K562 (cell line): ENCODE data around the gene PSMC3IP. TPM values are rescaled to one million over a fixed set of nuclear protein-coding genes. Genes with fewer than 3 reads are reported as not detected.

Source experiments
- GABPB2 ChIP-seq: fragments of 250-450 bp; sonication (Bioruptor Pico); conservative IDR thresholded peaks from 2 replicates; pipeline ENCODE4 v1.5.1; 2021; ENCODE audit warnings: mild to moderate bottlenecking
- HMG20A ChIP-seq: fragments of 450-650 bp; formaldehyde crosslinking; conservative IDR thresholded peaks from 2 replicates; pipeline ENCODE4 v1.4.0; 2020; ENCODE audit warnings: mild to moderate bottlenecking, mixed read lengths
- PTTG1 ChIP-seq: fragments of 450-650 bp; IDR thresholded peaks from 2 replicates; pipeline ENCODE4 v1.6.1; 2016; ENCODE audit warnings: low read depth, mild to moderate bottlenecking, missing genetic modification characterization, missing compliant biosample characterization
- SIX5 ChIP-seq, 2 experiments: IDR thresholded peaks; 2 replicates each; pipeline ENCODE4 v1.6.1; 2011; ENCODE audit warnings: low read length in 2 of 2, borderline replicate concordance in 1 of 2, low read depth in 1 of 2, mild to moderate bottlenecking in 1 of 2, moderate library complexity in 1 of 2; ENCODE audit not compliant: insufficient read depth in 1 of 2
- ZNF253 ChIP-seq: fragments of 250-450 bp; sonication (Bioruptor Pico); conservative IDR thresholded peaks from 2 replicates; pipeline ENCODE4 v1.6.1; 2021; ENCODE audit warnings: mild to moderate bottlenecking
- polyA plus RNA-seq, 8 experiments: library from polyadenylated mRNA; depleted of rRNA in 4 of 8; stranded (reverse) in 5 of 8; unstranded in 3 of 8; fragments of >200 nt; fragmentation: Nextera tagmentation in 2 of 8; fragmentation: Illumina TruSeq in 1 of 8; extraction: Ambion mirVana in 2 of 8; extraction: Trizol in 1 of 8; gene quantifications; 2 replicates each; pipeline versions ENCODE4 v1.2.1 to v1.2.3, GENCODE V29; 2011 to 2014; ENCODE audit warnings: inconsistent platforms in 1 of 8, missing spikeins in 1 of 8
- total RNA-seq, 7 experiments: library from RNA; depleted of rRNA in 6 of 7; stranded (reverse); fragments of >200 nt in 6 of 7; fragmentation: Illumina TruSeq in 2 of 7; extraction: Trizol in 2 of 7; gene quantifications; 2 replicates each; pipeline versions ENCODE4 v1.2.1 to v1.2.3, GENCODE V29; 2011 to 2021; ENCODE audit warnings: low replicate concordance in 1 of 7
- TF ChIP-seq, protein P1 (sequence below), 2 experiments: fragments of 450-650 bp; IDR thresholded peaks; 2 replicates each; pipeline ENCODE4 v1.6.1; 2016
- TF ChIP-seq, protein P2 (sequence below): fragments of 250-450 bp; sonication (Bioruptor Pico); IDR thresholded peaks from 2 replicates; pipeline ENCODE4 v1.8.0; 2022; ENCODE audit warnings: moderate library complexity, mild to moderate bottlenecking, inconsistent platforms
- TF ChIP-seq, protein P3 (sequence below): fragments of 450-650 bp; formaldehyde crosslinking; IDR thresholded peaks from 2 replicates; pipeline ENCODE4 v1.4.0; 2020; ENCODE audit warnings: mild to moderate bottlenecking
- TF ChIP-seq, protein P4 (sequence below): IDR thresholded peaks from 2 replicates; pipeline ENCODE4 v1.6.1; 2012; ENCODE audit warnings: low read depth, low read length, improper control_type of control experiment, borderline replicate concordance
- TF ChIP-seq, protein P5 (sequence below): fragments of 250-450 bp; sonication (Bioruptor Pico); IDR thresholded peaks from 2 replicates; pipeline ENCODE4 v1.4.0; 2020
- TF ChIP-seq, protein P6 (sequence below): fragments of 250-450 bp; sonication (Bioruptor Pico); IDR thresholded peaks from 2 replicates; pipeline ENCODE4 v1.4.0; 2020; ENCODE audit warnings: borderline replicate concordance

Gene PSMC3IP
- total and polyA plus RNA-seq, 9 of the 15 experiments (the other 6 are each of a cell fraction or from before 2014, with no cell fraction given), result 13.8 to 65.6 (median 32.8) TPM

DNA sequence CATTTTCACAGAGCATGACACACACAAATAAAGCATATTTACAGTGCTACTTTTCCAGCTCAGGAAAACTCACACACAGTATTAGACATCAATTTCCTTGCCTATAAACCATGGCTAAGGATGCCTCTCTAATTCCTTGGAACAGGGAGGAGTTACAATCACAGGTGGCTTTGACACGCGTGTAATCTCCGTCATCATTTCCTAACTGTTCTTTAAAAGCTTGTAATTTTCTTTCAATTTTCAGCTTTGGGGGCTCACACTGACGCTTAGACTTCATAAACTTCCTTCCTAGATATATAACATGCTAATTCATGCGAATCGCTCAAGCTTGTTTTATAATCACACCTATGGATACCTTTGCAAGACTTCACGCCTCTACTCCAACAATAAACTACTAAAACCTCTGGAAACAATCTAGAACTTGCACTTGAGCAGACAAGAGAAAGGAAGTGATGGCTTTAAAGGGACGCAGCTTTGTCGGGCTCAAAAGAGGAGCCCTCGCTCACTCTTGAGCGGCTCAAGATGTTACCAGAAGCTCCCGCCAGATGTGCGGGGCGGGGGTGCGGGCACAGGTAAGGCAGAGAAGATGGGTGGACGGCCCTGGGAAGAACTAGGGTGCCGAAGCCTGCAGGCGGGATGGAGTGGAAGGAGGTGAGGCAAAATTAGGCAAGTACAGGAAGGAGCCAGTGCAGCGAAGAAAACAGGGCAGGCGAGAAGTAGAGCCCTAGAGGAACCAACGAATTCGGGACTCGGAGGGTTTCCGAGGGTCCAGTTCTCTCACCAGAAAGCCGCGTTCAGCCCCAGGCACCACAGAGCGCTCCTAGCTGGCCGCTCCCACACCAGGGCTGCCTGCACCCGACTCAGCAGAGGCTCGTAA, 31.0 kb upstream of the PSMC3IP start (continued):
- TF ChIP-seq, protein P1, sequence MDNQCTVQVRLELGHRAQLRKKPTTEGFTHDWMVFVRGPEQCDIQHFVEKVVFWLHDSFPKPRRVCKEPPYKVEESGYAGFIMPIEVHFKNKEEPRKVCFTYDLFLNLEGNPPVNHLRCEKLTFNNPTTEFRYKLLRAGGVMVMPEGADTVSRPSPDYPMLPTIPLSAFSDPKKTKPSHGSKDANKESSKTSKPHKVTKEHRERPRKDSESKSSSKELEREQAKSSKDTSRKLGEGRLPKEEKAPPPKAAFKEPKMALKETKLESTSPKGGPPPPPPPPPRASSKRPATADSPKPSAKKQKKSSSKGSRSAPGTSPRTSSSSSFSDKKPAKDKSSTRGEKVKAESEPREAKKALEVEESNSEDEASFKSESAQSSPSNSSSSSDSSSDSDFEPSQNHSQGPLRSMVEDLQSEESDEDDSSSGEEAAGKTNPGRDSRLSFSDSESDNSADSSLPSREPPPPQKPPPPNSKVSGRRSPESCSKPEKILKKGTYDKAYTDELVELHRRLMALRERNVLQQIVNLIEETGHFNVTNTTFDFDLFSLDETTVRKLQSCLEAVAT (IDR thresholded peaks at IDR 0.05), result peak; percentile 9 to 68; a peak in 1 of 4 replicates
- TF ChIP-seq GABPB2 (CRISPR knock-in tag) (no peak), PTTG1 (tag) (no peak), ZNF253 (CRISPR knock-in tag) (no peak), SIX5 (IDR thresholded peaks at IDR 0.05; ENCODE audit: borderline replicate concordance in 1 of 2, insufficient read depth in 1 of 2, low read depth in 1 of 2, low read length in 2 of 2) (no peak), HMG20A (CRISPR knock-in tag) (no peak)
- TF ChIP-seq, protein P2, sequence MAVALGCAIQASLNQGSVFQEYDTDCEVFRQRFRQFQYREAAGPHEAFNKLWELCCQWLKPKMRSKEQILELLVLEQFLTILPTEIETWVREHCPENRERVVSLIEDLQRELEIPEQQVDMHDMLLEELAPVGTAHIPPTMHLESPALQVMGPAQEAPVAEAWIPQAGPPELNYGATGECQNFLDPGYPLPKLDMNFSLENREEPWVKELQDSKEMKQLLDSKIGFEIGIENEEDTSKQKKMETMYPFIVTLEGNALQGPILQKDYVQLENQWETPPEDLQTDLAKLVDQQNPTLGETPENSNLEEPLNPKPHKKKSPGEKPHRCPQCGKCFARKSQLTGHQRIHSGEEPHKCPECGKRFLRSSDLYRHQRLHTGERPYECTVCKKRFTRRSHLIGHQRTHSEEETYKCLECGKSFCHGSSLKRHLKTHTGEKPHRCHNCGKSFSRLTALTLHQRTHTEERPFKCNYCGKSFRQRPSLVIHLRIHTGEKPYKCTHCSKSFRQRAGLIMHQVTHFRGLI (CRISPR knock-in tag), result no peak
- TF ChIP-seq, protein P3, sequence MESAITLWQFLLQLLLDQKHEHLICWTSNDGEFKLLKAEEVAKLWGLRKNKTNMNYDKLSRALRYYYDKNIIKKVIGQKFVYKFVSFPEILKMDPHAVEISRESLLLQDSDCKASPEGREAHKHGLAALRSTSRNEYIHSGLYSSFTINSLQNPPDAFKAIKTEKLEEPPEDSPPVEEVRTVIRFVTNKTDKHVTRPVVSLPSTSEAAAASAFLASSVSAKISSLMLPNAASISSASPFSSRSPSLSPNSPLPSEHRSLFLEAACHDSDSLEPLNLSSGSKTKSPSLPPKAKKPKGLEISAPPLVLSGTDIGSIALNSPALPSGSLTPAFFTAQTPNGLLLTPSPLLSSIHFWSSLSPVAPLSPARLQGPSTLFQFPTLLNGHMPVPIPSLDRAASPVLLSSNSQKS (CRISPR knock-in tag), result no peak
- TF ChIP-seq, protein P4, sequence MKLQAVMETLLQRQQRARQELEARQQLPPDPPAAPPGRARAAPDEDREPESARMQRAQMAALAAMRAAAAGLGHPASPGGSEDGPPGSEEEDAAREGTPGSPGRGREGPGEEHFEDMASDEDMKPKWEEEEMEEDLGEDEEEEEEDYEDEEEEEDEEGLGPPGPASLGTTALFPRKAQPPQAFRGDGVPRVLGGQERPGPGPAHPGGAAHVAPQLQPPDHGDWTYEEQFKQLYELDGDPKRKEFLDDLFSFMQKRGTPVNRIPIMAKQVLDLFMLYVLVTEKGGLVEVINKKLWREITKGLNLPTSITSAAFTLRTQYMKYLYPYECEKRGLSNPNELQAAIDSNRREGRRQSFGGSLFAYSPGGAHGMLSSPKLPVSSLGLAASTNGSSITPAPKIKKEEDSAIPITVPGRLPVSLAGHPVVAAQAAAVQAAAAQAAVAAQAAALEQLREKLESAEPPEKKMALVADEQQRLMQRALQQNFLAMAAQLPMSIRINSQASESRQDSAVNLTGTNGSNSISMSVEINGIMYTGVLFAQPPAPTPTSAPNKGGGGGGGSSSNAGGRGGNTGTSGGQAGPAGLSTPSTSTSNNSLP, result no peak
- TF ChIP-seq, protein P5, sequence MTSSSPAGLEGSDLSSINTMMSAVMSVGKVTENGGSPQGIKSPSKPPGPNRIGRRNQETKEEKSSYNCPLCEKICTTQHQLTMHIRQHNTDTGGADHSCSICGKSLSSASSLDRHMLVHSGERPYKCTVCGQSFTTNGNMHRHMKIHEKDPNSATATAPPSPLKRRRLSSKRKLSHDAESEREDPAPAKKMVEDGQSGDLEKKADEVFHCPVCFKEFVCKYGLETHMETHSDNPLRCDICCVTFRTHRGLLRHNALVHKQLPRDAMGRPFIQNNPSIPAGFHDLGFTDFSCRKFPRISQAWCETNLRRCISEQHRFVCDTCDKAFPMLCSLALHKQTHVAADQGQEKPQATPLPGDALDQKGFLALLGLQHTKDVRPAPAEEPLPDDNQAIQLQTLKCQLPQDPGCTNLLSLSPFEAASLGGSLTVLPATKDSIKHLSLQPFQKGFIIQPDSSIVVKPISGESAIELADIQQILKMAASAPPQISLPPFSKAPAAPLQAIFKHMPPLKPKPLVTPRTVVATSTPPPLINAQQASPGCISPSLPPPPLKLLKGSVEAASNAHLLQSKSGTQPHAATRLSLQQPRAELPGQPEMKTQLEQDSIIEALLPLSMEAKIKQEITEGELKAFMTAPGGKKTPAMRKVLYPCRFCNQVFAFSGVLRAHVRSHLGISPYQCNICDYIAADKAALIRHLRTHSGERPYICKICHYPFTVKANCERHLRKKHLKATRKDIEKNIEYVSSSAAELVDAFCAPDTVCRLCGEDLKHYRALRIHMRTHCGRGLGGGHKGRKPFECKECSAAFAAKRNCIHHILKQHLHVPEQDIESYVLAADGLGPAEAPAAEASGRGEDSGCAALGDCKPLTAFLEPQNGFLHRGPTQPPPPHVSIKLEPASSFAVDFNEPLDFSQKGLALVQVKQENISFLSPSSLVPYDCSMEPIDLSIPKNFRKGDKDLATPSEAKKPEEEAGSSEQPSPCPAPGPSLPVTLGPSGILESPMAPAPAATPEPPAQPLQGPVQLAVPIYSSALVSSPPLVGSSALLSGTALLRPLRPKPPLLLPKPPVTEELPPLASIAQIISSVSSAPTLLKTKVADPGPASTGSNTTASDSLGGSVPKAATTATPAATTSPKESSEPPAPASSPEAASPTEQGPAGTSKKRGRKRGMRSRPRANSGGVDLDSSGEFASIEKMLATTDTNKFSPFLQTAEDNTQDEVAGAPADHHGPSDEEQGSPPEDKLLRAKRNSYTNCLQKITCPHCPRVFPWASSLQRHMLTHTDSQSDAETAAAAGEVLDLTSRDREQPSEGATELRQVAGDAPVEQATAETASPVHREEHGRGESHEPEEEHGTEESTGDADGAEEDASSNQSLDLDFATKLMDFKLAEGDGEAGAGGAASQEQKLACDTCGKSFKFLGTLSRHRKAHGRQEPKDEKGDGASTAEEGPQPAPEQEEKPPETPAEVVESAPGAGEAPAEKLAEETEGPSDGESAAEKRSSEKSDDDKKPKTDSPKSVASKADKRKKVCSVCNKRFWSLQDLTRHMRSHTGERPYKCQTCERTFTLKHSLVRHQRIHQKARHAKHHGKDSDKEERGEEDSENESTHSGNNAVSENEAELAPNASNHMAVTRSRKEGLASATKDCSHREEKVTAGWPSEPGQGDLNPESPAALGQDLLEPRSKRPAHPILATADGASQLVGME (CRISPR knock-in tag), result no peak
- TF ChIP-seq, protein P6, sequence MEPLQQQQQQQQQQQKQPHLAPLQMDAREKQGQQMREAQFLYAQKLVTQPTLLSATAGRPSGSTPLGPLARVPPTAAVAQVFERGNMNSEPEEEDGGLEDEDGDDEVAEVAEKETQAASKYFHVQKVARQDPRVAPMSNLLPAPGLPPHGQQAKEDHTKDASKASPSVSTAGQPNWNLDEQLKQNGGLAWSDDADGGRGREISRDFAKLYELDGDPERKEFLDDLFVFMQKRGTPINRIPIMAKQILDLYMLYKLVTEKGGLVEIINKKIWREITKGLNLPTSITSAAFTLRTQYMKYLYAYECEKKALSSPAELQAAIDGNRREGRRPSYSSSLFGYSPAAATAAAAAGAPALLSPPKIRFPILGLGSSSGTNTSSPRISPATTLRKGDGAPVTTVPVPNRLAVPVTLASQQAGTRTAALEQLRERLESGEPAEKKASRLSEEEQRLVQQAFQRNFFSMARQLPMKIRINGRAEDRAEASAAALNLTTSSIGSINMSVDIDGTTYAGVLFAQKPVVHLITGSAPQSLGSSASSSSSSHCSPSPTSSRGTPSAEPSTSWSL (CRISPR knock-in tag), result no peak
